ENCODE measurements around the gene ANXA11.

The ANXA11 gene

DNA sequence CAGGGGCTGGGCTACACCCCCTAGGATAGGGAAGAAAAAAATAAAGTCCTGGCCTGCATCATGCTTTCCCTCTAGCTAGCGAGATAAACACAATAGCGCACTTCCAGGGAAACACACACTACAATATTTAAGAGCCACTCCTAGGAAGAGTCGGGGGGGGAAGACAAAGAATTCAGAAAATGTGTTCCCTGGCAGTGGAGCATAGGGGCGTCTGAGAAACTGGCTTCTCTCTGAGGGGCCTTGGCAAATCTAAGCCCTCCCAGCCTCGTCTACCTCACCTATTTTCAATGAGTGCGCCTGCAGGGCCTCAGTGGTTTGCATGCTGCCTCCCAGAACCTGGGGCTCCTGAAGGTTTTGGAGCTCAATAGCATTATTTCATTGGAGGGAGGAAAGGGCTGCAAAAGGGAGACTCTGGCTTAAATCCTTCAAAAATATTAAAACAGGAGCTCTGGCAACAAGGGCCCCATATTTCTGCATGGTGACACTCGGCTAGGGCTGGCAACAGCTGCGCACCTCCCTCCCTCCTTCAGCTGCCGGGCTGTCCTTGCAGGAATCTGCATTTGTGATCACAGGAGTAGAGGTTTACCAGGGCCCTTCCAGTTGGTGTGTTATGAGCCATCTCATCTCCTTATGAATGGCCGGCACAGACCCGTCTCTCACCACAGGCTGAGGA lies 10.8 kb downstream of the ANXA11 start:
- TF ChIP-seq POLR2AphosphoS5 (IDR thresholded peaks at IDR 0.05; ENCODE audit: low read depth, low read length): no peak
- no peak for TF ChIP-seq FOXP2 (optimal IDR thresholded peaks at IDR 0.05; ENCODE audit: borderline replicate concordance, extremely low read depth, extremely low read length, insufficient read depth)
- no peak for TF ChIP-seq SIN3A (IDR thresholded peaks at IDR 0.05; ENCODE audit: borderline replicate concordance, insufficient read depth, low read length)
- TF ChIP-seq TAF1 (IDR thresholded peaks at IDR 0.05; ENCODE audit: borderline replicate concordance, insufficient read depth, low read length): no peak
- TF ChIP-seq, protein P1, sequence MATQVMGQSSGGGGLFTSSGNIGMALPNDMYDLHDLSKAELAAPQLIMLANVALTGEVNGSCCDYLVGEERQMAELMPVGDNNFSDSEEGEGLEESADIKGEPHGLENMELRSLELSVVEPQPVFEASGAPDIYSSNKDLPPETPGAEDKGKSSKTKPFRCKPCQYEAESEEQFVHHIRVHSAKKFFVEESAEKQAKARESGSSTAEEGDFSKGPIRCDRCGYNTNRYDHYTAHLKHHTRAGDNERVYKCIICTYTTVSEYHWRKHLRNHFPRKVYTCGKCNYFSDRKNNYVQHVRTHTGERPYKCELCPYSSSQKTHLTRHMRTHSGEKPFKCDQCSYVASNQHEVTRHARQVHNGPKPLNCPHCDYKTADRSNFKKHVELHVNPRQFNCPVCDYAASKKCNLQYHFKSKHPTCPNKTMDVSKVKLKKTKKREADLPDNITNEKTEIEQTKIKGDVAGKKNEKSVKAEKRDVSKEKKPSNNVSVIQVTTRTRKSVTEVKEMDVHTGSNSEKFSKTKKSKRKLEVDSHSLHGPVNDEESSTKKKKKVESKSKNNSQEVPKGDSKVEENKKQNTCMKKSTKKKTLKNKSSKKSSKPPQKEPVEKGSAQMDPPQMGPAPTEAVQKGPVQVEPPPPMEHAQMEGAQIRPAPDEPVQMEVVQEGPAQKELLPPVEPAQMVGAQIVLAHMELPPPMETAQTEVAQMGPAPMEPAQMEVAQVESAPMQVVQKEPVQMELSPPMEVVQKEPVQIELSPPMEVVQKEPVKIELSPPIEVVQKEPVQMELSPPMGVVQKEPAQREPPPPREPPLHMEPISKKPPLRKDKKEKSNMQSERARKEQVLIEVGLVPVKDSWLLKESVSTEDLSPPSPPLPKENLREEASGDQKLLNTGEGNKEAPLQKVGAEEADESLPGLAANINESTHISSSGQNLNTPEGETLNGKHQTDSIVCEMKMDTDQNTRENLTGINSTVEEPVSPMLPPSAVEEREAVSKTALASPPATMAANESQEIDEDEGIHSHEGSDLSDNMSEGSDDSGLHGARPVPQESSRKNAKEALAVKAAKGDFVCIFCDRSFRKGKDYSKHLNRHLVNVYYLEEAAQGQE (IDR thresholded peaks at IDR 0.05; ENCODE audit: insufficient read depth in 1 of 2, low read depth in 2 of 2, low read length in 2 of 2): no peak

DNA sequence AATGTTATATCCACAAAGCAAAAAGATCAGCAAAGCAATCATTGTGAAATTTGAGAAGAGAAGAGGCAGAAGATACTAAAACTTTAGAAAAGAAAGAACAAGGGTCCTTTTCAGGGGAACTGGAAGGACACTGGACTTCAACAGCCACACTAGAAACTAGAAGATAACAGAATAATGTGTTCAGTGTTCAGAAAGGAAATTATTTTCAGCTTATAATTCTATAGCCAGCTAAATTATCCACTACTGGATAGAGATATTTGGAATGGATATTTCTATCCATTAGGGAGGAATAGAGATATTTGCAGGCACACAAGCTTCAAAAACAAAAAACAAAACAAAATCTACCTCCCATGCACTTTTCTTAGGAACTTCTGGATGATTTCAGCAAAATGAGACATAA lies 12.8 kb downstream of the ANXA11 start:
- TF ChIP-seq SIN3A (IDR thresholded peaks at IDR 0.05; ENCODE audit: borderline replicate concordance, insufficient read depth, low read length) (no peak), POLR2AphosphoS5 (IDR thresholded peaks at IDR 0.05; ENCODE audit: low read depth, low read length) (no peak), FOXP2 (optimal IDR thresholded peaks at IDR 0.05; ENCODE audit: borderline replicate concordance, extremely low read depth, extremely low read length, insufficient read depth) (no peak), TAF1 (IDR thresholded peaks at IDR 0.05; ENCODE audit: borderline replicate concordance, insufficient read depth, low read length) (no peak)
- TF ChIP-seq, protein P1 (IDR thresholded peaks at IDR 0.05; ENCODE audit: insufficient read depth in 1 of 2, low read depth in 2 of 2, low read length in 2 of 2): no peak

DNA sequence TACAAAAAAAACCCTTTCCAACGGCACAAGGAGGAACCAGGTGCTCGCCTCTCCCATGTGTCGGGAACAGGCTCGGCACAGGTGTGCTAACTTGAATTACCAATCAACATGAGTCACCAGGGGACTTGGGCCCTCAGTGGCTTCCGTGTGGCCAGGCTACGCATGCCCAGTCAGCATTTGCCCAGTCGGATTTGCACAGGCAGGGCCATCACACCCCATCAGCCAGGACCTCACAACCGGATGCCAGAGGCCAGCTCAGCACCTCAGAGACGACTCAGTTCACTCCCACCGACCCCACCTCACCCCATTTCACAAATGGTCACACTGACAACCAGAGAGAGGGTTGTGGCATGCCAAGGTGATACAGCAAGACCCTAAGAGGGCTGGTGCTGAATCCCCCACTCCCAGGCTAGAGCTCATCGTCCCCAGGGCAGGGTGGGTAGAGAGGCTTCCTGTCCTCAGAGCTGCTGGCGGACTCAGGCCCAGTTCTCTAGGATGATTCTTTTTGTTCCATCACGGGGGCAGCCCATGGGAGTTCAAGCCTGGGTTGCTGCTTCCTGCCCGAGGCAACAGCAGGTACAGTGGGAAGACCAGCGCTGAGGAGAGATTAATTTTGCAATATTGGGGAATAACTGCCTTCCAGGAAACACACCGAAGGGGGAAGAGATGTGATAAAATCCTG lies 13.6 kb downstream of the ANXA11 start:
- TF ChIP-seq, protein P1 (IDR thresholded peaks at IDR 0.05; ENCODE audit: insufficient read depth in 1 of 2, low read depth in 2 of 2, low read length in 2 of 2): no peak

DNA sequence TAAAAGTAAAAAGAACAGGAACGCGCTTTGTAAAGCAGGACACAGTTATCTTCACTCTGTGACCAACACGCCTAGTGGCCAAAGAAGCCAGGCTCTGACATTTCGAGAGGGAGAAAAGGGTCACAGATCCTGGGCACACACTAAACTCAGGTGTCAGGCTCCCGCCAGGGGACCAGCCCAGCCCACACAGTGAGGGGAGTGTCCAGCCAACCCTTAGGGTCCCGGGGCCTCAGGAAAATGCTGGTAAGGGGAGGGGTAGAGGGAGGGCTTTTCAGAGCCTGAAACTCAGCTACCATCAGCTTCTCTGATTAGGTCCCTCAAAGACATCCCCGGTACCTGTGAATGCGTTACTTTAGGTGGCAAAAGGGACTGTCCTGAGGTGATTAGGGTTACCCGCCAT lies 16.6 kb downstream of the ANXA11 start:
- TF ChIP-seq, protein P1 (IDR thresholded peaks at IDR 0.05; ENCODE audit: insufficient read depth in 1 of 2, low read depth in 2 of 2, low read length in 2 of 2): no peak
- TF ChIP-seq FOXP2 (optimal IDR thresholded peaks at IDR 0.05; ENCODE audit: borderline replicate concordance, extremely low read depth, extremely low read length, insufficient read depth) (no peak), POLR2AphosphoS5 (IDR thresholded peaks at IDR 0.05; ENCODE audit: low read depth, low read length) (no peak), SIN3A (IDR thresholded peaks at IDR 0.05; ENCODE audit: borderline replicate concordance, insufficient read depth, low read length) (no peak), TAF1 (IDR thresholded peaks at IDR 0.05; ENCODE audit: borderline replicate concordance, insufficient read depth, low read length) (no peak)

All from PFSK-1 (cell line).